ENCODE results near the gene OR10T2.
"Not testable (repeated sequence)": the region's sequence is repeated elsewhere in the genome, so short reads cannot be mapped to it uniquely, and the experiment has no call there.

Gene OR10T2

GRCh38 chr1:158356616-158357015 lies 42.6 kb downstream of the OR10T2 start:
- DNase-seq (ENCODE audit: low read depth), result no peak

- no peak for DNase-seq (ENCODE audit: low read depth)
Measured at GRCh38 chr1:158355773-158356285, 43.4 kb downstream of the OR10T2 start.

GRCh38 chr1:158354255-158354654 lies 45.0 kb downstream of the OR10T2 start:
- DNase-seq (ENCODE audit: low read depth), result no peak

GRCh38 chr1:158353303-158354075 lies 45.8 kb downstream of the OR10T2 start, which contains the start of gene CD1E:
Gene CD1E, plus strand, starts transcription at chr1:158353894. Its CDS starts 95 bp downstream, at chr1:158353989.
- no peak for DNase-seq (ENCODE audit: low read depth)

- not testable (repeated sequence) for DNase-seq (ENCODE audit: low read depth)
Measured at GRCh38 chr1:158348946-158349345, 50.3 kb downstream of the OR10T2 start.

Measured in activated gamma-delta T cell treated with anti-CD3 and anti-CD28 coated beads, Interleukin-2, amount 50 U/mL, for 16 hours (primary cell).